Urinary bladder (tissue), 4 donors: ENCODE results near the gene SUGP2. TPM values are rescaled to one million over a fixed set of nuclear protein-coding genes. Genes with fewer than 3 reads are reported as not detected.

Source experiments
- DNase-seq: peaks from one replicate; pipeline ENCODE4 v3.0.0-alpha.2; 2015; ENCODE audit errors: extremely low spot score
- H3K27ac ChIP-seq: one replicate; pipeline ENCODE4 v1.5.1; 2013; ENCODE audit warnings: low read depth, mild to moderate bottlenecking, moderate library complexity
- H3K36me3 ChIP-seq: one replicate; pipeline ENCODE4 v1.6.1; 2013; ENCODE audit warnings: mild to moderate bottlenecking, moderate library complexity; ENCODE audit not compliant: insufficient read depth
- H3K4me1 ChIP-seq: one replicate; pipeline ENCODE4 v1.6.1; 2013; ENCODE audit warnings: mild to moderate bottlenecking, moderate library complexity; ENCODE audit not compliant: insufficient read depth
- H3K4me3 ChIP-seq: one replicate; pipeline ENCODE4 v1.5.1; 2013; ENCODE audit warnings: low read depth, low read length
- WGBS: extraction: QIAGEN DNeasy Blood & Tissue Kit; methylation state at CpG from one replicate; pipeline ENCODE4 v1.1.7; 2013; 5-methylcytosine and 5-hydroxymethylcytosine counted together
- polyA plus RNA-seq: library from polyadenylated mRNA; stranded (reverse); fragments of 200-250 nt; gene quantifications from one replicate; pipeline ENCODE4 v1.2.3, GENCODE V29; 2013
- total RNA-seq: library from RNA; depleted of rRNA; stranded (reverse); fragments of >200 nt; gene quantifications from one replicate; pipeline ENCODE4 v1.2.3, GENCODE V29; 2014
- donor health status: healthy with polysubstance abuse.
- donor health status: healthy.

Gene SUGP2
- total and polyA plus RNA-seq, 2 donors = 36.3 to 55.8 TPM

DNA sequence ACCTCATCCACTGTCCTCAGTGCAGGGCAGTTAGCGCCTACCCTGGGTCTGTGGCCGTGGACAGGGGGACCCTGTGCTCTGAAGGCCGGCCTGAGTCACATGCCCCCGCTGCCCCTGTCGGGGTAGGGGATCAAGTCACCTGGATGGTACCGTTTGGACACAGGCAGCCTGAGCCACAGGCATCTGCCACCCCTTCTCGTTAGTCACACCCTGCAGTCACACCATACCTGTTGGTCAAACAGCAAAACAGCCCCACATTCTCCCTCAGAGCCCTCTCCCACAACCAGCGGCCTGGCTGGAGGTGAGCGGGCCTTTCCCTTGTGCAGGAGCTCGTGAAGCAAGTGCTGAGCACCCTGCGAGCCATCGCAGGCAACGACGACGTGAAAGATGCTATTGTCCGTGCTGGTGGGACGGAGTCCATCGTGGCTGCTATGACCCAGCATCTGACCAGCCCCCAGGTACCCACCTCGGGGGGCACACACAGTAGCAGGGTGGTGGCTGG, 21.7 kb upstream of the SUGP2 start:
- H3K4me3 ChIP-seq = no peak overlapping the region
- WGBS = 95% methylated on average over 19 of the region's 19 CpGs
- H3K27ac ChIP-seq = no peak overlapping the region
- H3K4me1 ChIP-seq = no peaks in the 10 kb centered on the region
- no peak for DNase-seq
- no peaks in the 10 kb centered on the region for H3K36me3 ChIP-seq

DNA sequence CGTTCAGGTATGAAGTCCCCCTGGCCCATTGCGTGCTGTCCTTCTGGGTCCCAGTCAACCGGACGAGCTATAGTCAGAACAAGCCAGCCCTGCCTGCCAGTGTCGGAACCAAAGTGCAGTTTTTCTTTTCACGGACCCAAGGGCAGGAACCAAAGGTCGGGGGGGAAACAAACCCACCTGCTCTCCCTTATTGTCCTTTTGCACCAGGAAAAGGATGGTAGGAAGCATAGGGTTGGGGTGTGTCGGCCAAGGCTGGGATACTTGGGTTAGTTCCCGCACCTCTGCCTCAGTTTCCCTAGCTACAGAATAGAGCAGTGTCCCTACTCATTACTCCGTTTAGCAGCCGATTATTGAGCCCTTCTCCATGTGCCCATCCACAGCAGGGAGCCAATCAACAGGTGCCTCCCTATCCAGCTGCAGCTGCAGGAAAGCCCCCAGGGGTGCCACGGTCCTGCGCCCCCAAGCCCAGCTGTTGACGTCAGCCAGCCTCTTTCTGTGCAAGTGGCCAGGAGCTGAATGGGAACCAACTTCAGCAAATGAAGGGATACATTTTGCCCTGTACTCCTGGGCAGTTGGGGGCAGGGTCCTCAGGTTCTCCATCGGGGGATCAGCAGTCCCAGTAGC, 21.1 kb upstream of the SUGP2 start:
- Histone ChIP-seq H3K4me3 (no peak overlapping the region), H3K36me3 (no peaks in the 10 kb centered on the region), H3K27ac (no peak overlapping the region), H3K4me1 (no peaks in the 10 kb centered on the region)
- no peak for DNase-seq
- WGBS = 96% methylated on average over 15 of the region's 15 CpGs

- no peak for DNase-seq
- 89% methylated on average over 25 of the region's 25 CpGs for WGBS
- H3K4me1 ChIP-seq = no peaks in the 10 kb centered on the region
- no peak overlapping the region for H3K4me3 ChIP-seq
- no peaks in the 10 kb centered on the region for H3K36me3 ChIP-seq
- H3K27ac ChIP-seq = no peak overlapping the region
These were observed 20.4 kb upstream of the SUGP2 start for GRCh38 chr19:19053508-19054314.

GRCh38 chr19:19052921-19053320, 19.6 kb upstream of the SUGP2 start:
- Histone ChIP-seq H3K36me3 (no peaks in the 10 kb centered on the region), H3K4me3 (no peak overlapping the region), H3K4me1 (no peaks in the 10 kb centered on the region), H3K27ac (no peak overlapping the region)
- WGBS = 91% methylated on average over 1 of the region's 1 CpG
- no peak for DNase-seq

DNA sequence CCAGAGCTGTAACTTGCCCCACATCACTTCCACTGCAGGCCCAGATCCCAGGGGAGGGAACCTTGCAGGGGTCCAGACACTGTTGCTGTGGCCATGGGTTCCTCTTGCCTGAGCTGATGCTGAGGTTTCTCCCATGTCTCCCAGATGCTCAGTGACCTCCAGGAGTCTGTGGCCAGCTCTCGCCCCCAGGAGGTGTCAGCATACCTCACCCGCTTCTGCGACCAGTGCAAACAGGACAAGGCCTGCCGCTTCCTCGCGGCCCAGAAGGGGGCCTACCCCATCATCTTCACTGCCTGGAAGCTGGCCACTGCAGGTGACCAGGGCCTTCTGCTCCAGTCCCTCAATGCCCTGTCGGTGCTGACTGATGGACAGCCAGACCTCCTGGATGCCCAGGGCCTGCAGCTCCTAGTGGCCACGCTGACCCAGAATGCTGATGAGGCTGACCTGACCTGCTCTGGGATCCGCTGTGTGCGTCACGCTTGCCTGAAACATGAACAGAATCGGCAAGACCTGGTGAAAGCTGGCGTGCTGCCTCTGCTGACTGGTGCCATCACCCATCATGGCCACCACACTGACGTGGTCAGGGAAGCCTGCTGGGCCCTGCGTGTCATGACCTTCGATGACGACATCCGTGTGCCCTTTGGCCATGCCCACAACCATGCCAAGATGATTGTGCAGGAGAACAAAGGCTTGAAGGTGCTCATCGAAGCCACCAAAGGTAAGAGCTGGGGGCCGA, 18.3 kb upstream of the SUGP2 start:
- H3K4me1 ChIP-seq = no peaks in the 10 kb centered on the region
- 95% methylated on average over 20 of the region's 20 CpGs for WGBS
- no peak for DNase-seq
- H3K36me3 ChIP-seq = no peaks in the 10 kb centered on the region
- H3K4me3 ChIP-seq = no peak overlapping the region
- no peak overlapping the region for H3K27ac ChIP-seq

GRCh38 chr19:19050731-19051130, 17.4 kb upstream of the SUGP2 start:
- H3K4me3 ChIP-seq = no peak overlapping the region
- no peak overlapping the region for H3K27ac ChIP-seq
- H3K36me3 ChIP-seq = no peaks in the 10 kb centered on the region
- 84% methylated on average over 2 of the region's 2 CpGs for WGBS
- DNase-seq = no peak
- H3K4me1 ChIP-seq = no peaks in the 10 kb centered on the region

GRCh38 chr19:19050104-19050503, 16.8 kb upstream of the SUGP2 start:
- H3K27ac ChIP-seq = no peak overlapping the region
- WGBS = 92% methylated on average over 4 of the region's 4 CpGs
- H3K4me1 ChIP-seq = no peaks in the 10 kb centered on the region
- H3K36me3 ChIP-seq = no peaks in the 10 kb centered on the region
- DNase-seq = no peak
- H3K4me3 ChIP-seq = no peak overlapping the region

DNA sequence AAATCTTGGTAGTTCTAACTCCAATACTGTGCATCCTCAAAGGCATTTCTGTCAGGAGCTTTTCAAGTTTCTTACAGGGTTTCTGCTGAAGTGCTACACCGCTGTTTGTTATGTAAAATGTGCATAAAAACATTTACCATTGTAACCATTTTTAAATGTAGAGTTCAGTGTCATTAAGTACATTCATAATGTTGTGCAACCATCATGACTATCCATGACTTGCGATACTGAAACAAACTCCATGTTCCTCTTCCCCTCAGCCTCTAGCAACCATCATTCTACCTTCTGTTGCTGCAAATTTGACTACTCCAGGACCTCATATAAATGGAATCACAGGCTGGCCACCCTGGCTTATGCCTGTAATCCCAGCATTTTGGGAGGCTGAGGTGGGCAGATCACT, 16.1 kb upstream of the SUGP2 start:
- no peak for DNase-seq
- H3K4me1 ChIP-seq = no peaks in the 10 kb centered on the region
- 98% methylated on average over 2 of the region's 2 CpGs for WGBS
- no peaks in the 10 kb centered on the region for H3K36me3 ChIP-seq
- no peak overlapping the region for H3K4me3 ChIP-seq
- H3K27ac ChIP-seq = no peak overlapping the region

DNA sequence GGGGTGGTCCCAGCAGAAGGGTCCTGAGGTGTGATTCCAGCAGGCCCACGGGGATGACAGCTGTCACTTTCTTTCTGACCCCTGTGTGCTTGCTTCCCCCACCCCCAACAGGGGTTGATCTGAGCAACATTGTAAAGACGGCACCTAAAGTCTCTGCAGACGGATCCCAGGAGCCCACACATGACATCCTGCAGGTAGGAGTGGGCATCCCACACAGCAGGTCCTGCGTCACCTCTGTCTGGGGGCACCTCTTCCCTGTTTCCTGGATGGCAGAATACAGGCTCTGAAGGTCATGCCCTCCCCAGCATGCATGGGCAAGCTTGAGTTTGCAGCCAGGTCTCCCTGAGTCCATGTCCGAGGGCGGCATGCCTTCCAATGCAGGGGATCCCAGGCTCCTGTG, 10.6 kb upstream of the SUGP2 start:
- Histone ChIP-seq H3K4me1 (no peaks in the 10 kb centered on the region), H3K27ac (no peak overlapping the region), H3K4me3 (no peak overlapping the region), H3K36me3 (no peaks in the 10 kb centered on the region)
- no peak for DNase-seq
- WGBS = 93% methylated on average over 6 of the region's 6 CpGs

GRCh38 chr19:19043481-19043880, 10.2 kb upstream of the SUGP2 start:
- H3K4me3 ChIP-seq = no peak overlapping the region
- WGBS = 87% methylated on average over 6 of the region's 6 CpGs
- H3K27ac ChIP-seq = peak overlapping the region; percentile 43
- DNase-seq = no peak
- H3K36me3 ChIP-seq = no peaks in the 10 kb centered on the region
- H3K4me1 ChIP-seq = no peaks in the 10 kb centered on the region

DNA sequence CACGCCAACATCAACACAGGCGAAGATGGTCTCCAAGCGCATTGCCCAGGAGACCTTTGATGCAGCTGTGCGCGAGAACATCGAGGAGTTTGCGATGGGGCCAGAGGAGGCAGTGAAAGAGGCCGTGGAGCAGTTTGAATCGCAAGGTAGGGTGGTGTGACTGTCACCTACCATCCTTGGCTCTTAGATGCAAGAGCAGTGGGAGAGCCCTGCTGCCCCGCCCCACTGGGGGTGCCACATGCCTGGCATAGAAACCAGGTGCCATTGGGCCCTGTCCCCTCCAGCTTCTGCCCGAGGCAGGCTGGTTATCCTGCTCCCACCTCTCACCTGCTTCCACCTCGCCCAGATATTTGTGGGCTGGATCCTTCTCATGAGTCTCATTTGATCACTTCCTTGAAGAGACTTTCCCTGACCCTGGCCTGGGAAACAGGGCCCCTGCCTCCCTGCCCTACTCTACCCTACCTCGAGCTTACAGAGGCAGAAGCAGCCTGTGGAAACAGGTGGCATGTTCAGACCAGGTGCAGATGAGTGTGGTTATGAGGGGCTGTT, 9.5 kb upstream of the SUGP2 start:
- Histone ChIP-seq H3K36me3 (no peaks in the 10 kb centered on the region), H3K4me1 (no peaks in the 10 kb centered on the region), H3K27ac (peak overlapping the region; percentile 43), H3K4me3 (no peak overlapping the region)
- no peak for DNase-seq
- WGBS = 94% methylated on average over 13 of the region's 13 CpGs

- 47% methylated on average over 7 of the region's 7 CpGs for WGBS
- no peak overlapping the region for H3K27ac ChIP-seq
- no peaks in the 10 kb centered on the region for H3K36me3 ChIP-seq
These were observed 7.1 kb upstream of the SUGP2 start for GRCh38 chr19:19040417-19040816.

GRCh38 chr19:19039901-19040300, 6.6 kb upstream of the SUGP2 start:
- H3K4me3 ChIP-seq = no peak overlapping the region
- 76% methylated on average over 4 of the region's 4 CpGs for WGBS
- no peak for DNase-seq
- no peak overlapping the region for H3K27ac ChIP-seq
- H3K4me1 ChIP-seq = no peaks in the 10 kb centered on the region
- H3K36me3 ChIP-seq = no peaks in the 10 kb centered on the region

More at GRCh38 chr19:19040417-19040816, 7.1 kb upstream of the SUGP2 start:
- DNase-seq = no peak
- Histone ChIP-seq H3K4me1 (no peaks in the 10 kb centered on the region), H3K4me3 (no peak overlapping the region)
